ENCODE results near the gene PSMC5.
"Not testable (repeated sequence)": the region's sequence is repeated elsewhere in the genome, so short reads cannot be mapped to it uniquely, and the experiment has no call there.

The PSMC5 gene

GRCh38 chr17:63874061-63874626 is 46.9 kb downstream of the PSMC5 start:
- DNase-seq, result not testable (repeated sequence)

GRCh38 chr17:63874693-63875092 is 47.5 kb downstream of the PSMC5 start:
- DNase-seq, result not testable (repeated sequence)

GRCh38 chr17:63878413-63878812 is 51.2 kb downstream of the PSMC5 start:
- not testable (repeated sequence) for DNase-seq

DNA sequence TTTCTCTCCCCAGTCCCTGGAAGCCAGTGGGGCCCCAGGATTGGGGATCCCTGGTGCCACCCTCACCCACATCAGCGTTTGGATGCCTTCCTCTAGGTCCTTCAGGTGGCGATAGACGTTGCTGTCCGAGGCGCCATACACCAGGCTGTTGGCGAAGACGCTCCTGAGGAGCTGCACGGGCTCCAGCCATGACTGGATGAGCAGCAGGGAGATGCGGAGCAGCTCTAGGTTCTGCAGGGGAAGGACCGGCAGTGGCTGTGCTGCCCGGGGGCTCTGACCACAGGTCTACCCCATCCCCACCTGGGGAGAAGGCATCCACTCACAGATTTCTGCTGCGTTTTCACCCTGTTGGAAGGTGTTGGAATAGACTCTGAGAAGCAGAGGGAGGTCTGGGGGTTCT is 53.5 kb downstream of the PSMC5 start:
- no peak for DNase-seq

- DNase-seq, result not testable (repeated sequence)
Measured at GRCh38 chr17:63881337-63881736, 54.1 kb downstream of the PSMC5 start.
